ENCODE results near the gene PMS1.

Gene PMS1

DNA sequence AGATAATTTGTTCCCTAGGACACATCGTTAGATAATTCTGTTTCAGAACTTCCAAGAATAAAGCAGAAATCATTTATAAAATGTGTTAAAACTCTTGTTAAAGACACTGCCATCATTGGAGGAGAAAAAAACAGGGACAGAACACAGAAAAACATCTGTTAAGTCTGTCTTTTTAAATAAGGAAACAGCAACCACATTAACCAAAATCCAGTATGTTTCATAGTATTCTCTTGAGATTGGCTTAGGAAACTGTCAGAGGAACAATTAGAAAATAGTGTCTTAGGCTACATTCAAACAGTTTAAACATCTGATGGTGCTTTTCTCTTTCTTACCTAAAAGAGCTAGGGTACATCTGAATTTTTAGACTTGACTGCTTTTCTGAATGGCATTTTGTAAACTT is 81.6 kb downstream of the PMS1 start:
- no peak overlapping the region for H3K4me3 ChIP-seq
- H3K36me3 ChIP-seq (ENCODE audit: insufficient read depth, low read length), result peaks cover 43% of the 10 kb centered on the region
- H3K9ac ChIP-seq (ENCODE audit: insufficient read length), result no peak overlapping the region
- no peak for DNase-seq (ENCODE audit: low read depth, low spot score)
- no peak overlapping the region for H3K27ac ChIP-seq
- TF ChIP-seq FOXP2 (optimal IDR thresholded peaks at IDR 0.05; ENCODE audit: control extremely low read depth, extremely low read length, insufficient read depth) (no peak), POLR2AphosphoS5 (IDR thresholded peaks at IDR 0.05; ENCODE audit: borderline replicate concordance, low read depth, low read length) (no peak), EZH2 (IDR thresholded peaks at IDR 0.05) (no peak)
- H3K9me3 ChIP-seq (ENCODE audit: low read depth, low read length), result no peaks in the 10 kb centered on the region

DNA sequence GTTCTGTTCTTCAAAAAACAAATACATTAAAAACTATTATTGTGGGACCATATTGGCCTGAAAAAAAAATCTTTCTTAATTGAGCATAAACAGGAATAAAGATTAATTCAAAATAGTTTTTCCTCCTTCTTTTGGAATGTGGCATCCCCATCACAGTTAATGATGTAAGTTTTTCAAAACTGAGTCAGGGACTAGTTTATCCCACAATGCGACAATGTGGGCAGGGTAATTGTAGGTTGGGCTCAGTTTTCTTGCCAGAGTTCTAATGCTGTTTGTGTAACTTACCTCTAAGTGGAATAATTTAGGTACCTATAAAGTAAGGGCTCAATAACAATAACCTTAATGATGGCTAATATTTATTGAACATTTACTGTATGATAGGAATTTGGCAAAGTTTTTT is 82.0 kb downstream of the PMS1 start:
- no peak for DNase-seq (ENCODE audit: low read depth, low spot score)
- H3K9ac ChIP-seq (ENCODE audit: insufficient read length), result no peak overlapping the region
- H3K4me3 ChIP-seq, result no peak overlapping the region
- no peaks in the 10 kb centered on the region for H3K9me3 ChIP-seq (ENCODE audit: low read depth, low read length)
- peaks cover 38% of the 10 kb centered on the region for H3K36me3 ChIP-seq (ENCODE audit: insufficient read depth, low read length)
- no peak for TF ChIP-seq EZH2 (IDR thresholded peaks at IDR 0.05)
- no peak for TF ChIP-seq FOXP2 (optimal IDR thresholded peaks at IDR 0.05; ENCODE audit: control extremely low read depth, extremely low read length, insufficient read depth)
- TF ChIP-seq POLR2AphosphoS5 (IDR thresholded peaks at IDR 0.05; ENCODE audit: borderline replicate concordance, low read depth, low read length), result no peak
- no peak overlapping the region for H3K27ac ChIP-seq

DNA sequence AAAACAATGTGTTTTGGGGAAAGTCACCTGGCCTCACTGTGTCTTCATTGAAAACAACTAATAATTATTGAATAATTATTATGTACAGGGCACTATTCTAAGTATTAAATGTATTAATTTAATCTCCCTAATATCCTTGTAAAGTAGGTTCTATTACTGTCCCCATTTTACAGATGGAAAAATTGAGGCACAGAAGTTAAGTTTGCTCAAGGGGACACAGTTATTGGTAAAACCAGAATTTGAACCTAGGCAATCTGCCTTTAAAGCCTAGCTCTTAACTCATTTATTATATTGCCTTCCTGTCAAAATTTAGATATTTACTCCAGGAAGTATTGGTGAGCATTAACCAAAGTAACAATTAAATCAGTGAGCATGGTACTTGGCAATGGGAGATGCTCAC is 84.6 kb downstream of the PMS1 start:
- H3K9ac ChIP-seq (ENCODE audit: insufficient read length), result no peak overlapping the region
- TF ChIP-seq EZH2 (IDR thresholded peaks at IDR 0.05) (no peak), POLR2AphosphoS5 (IDR thresholded peaks at IDR 0.05; ENCODE audit: borderline replicate concordance, low read depth, low read length) (no peak), FOXP2 (optimal IDR thresholded peaks at IDR 0.05; ENCODE audit: control extremely low read depth, extremely low read length, insufficient read depth) (no peak)
- no peak overlapping the region for H3K4me3 ChIP-seq
- H3K36me3 ChIP-seq (ENCODE audit: insufficient read depth, low read length), result peaks cover 31% of the 10 kb centered on the region
- no peak overlapping the region for H3K27ac ChIP-seq
- H3K9me3 ChIP-seq (ENCODE audit: low read depth, low read length), result no peaks in the 10 kb centered on the region
- DNase-seq (ENCODE audit: low read depth, low spot score), result no peak

DNA sequence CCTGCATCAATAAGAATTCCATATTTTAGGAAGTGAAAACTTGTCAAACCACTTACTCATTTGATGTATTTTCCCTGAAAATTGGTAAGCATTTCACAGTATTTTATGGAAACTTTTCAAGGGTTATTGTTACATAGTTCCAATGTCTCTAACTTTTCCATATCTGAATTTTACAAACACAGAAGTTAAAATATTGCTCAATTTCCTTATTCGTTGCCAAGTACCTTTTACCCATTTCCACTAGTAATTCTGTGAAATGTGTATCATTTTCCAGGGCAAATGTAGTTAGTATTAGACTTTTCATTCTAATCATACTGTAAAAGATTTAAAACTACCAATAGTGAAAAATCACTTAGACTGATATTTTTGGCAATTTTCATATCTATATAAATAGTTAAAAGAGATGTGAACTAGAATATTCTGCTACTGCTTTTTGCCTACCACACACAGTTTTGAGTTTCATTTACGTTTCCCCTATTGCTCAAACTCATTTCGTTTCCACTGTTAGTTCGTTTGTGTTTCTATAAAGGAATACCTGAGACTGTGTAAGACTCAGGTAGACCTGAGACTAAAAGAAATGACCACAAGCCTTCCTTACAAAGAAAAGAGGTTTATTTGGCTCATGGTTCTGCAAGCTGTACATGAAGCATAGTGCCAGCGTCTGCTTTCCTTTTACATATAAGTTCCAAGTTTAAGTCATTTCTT is 86.3 kb downstream of the PMS1 start:
- H3K9ac ChIP-seq (ENCODE audit: insufficient read length), result no peak overlapping the region
- no peaks in the 10 kb centered on the region for H3K9me3 ChIP-seq (ENCODE audit: low read depth, low read length)
- H3K36me3 ChIP-seq (ENCODE audit: insufficient read depth, low read length), result peaks cover 33% of the 10 kb centered on the region
- TF ChIP-seq POLR2AphosphoS5 (IDR thresholded peaks at IDR 0.05; ENCODE audit: borderline replicate concordance, low read depth, low read length) (no peak), FOXP2 (optimal IDR thresholded peaks at IDR 0.05; ENCODE audit: control extremely low read depth, extremely low read length, insufficient read depth) (no peak), EZH2 (IDR thresholded peaks at IDR 0.05) (no peak)
- H3K4me3 ChIP-seq, result no peak overlapping the region
- H3K27ac ChIP-seq, result no peak overlapping the region
- DNase-seq (ENCODE audit: low read depth, low spot score), result no peak

- H3K27ac ChIP-seq, result no peak overlapping the region
- DNase-seq (ENCODE audit: low read depth, low spot score), result no peak
- H3K36me3 ChIP-seq (ENCODE audit: insufficient read depth, low read length), result peaks cover 24% of the 10 kb centered on the region
- no peaks in the 10 kb centered on the region for H3K9me3 ChIP-seq (ENCODE audit: low read depth, low read length)
- no peak overlapping the region for H3K4me3 ChIP-seq
- no peak overlapping the region for H3K9ac ChIP-seq (ENCODE audit: insufficient read length)
- TF ChIP-seq FOXP2 (optimal IDR thresholded peaks at IDR 0.05; ENCODE audit: control extremely low read depth, extremely low read length, insufficient read depth) (no peak), POLR2AphosphoS5 (IDR thresholded peaks at IDR 0.05; ENCODE audit: borderline replicate concordance, low read depth, low read length) (no peak), EZH2 (IDR thresholded peaks at IDR 0.05) (no peak)
Observed at GRCh38 chr2:189873696-189874095, 89.4 kb downstream of the PMS1 start.

DNA sequence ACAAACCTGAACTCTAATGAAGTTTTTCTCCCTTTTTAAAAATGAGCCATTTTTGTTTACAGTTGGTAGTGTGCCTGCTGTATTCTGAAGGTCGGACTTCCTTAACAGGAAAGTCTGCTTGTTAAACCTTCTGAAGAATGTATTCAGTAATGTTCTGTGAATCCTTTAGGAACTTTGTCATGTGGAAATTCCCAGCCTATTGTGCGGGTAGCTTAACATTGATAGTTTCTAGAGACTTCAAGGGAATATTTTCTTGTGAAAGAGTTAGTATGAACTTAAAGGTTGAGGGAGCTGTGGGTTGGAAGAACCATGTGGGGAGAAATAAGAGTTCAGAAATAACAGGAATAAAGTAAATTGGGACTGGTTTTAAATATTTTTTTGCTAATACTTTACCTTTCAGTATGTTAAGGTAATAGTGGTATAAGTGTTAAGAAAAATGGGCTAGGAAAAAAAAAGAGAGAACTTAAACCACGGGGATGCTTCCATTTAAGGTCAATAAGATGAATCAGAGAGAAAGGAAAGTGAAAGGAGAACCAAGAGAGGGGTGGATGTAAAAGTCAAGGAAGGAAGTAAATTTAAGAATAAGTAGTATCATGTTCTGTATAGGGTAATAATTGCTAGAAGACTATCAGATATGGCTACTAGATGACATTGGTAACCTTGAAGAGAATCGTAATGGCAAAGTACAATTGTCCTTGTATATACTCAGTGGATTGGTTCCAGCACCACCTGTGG is 90.5 kb downstream of the PMS1 start:
- TF ChIP-seq FOXP2 (optimal IDR thresholded peaks at IDR 0.05; ENCODE audit: control extremely low read depth, extremely low read length, insufficient read depth), result no peak
- DNase-seq (ENCODE audit: low read depth, low spot score), result no peak
- Histone ChIP-seq H3K9me3 (ENCODE audit: low read depth, low read length) (no peaks in the 10 kb centered on the region), H3K4me3 (no peak overlapping the region), H3K36me3 (ENCODE audit: insufficient read depth, low read length) (peaks cover 24% of the 10 kb centered on the region), H3K27ac (no peak overlapping the region), H3K9ac (ENCODE audit: insufficient read length) (no peak overlapping the region)

GRCh38 chr2:189876271-189876670 is 92.0 kb downstream of the PMS1 start:
- H3K9ac ChIP-seq (ENCODE audit: insufficient read length), result no peak overlapping the region
- DNase-seq (ENCODE audit: low read depth, low spot score), result no peak
- H3K9me3 ChIP-seq (ENCODE audit: low read depth, low read length), result no peaks in the 10 kb centered on the region
- peaks cover 24% of the 10 kb centered on the region for H3K36me3 ChIP-seq (ENCODE audit: insufficient read depth, low read length)
- H3K4me3 ChIP-seq, result no peak overlapping the region
- no peak overlapping the region for H3K27ac ChIP-seq
- no peak for TF ChIP-seq FOXP2 (optimal IDR thresholded peaks at IDR 0.05; ENCODE audit: control extremely low read depth, extremely low read length, insufficient read depth)
- TF ChIP-seq EZH2 (IDR thresholded peaks at IDR 0.05), result no peak
- no peak for TF ChIP-seq POLR2AphosphoS5 (IDR thresholded peaks at IDR 0.05; ENCODE audit: borderline replicate concordance, low read depth, low read length)

GRCh38 chr2:189879716-189880081 is 95.4 kb downstream of the PMS1 start:
- Histone ChIP-seq H3K36me3 (ENCODE audit: insufficient read depth, low read length) (peaks cover 13% of the 10 kb centered on the region), H3K9ac (ENCODE audit: insufficient read length) (no peak overlapping the region), H3K9me3 (ENCODE audit: low read depth, low read length) (no peaks in the 10 kb centered on the region), H3K4me3 (no peak overlapping the region), H3K27ac (no peak overlapping the region)
- TF ChIP-seq POLR2AphosphoS5 (IDR thresholded peaks at IDR 0.05; ENCODE audit: borderline replicate concordance, low read depth, low read length), result no peak
- TF ChIP-seq FOXP2 (optimal IDR thresholded peaks at IDR 0.05; ENCODE audit: control extremely low read depth, extremely low read length, insufficient read depth), result no peak
- TF ChIP-seq EZH2 (IDR thresholded peaks at IDR 0.05), result no peak
- no peak for DNase-seq (ENCODE audit: low read depth, low spot score)

All from SK-N-MC (cell line).